ENCODE data around the gene WWC2. TPM values are rescaled to one million over a fixed set of nuclear protein-coding genes. Genes with fewer than 3 reads are reported as not detected.

The WWC2 gene
- total RNA-seq, 4 donors from 2014 or later, result 4.5 to 10.7 (median 8.6) TPM

DNA sequence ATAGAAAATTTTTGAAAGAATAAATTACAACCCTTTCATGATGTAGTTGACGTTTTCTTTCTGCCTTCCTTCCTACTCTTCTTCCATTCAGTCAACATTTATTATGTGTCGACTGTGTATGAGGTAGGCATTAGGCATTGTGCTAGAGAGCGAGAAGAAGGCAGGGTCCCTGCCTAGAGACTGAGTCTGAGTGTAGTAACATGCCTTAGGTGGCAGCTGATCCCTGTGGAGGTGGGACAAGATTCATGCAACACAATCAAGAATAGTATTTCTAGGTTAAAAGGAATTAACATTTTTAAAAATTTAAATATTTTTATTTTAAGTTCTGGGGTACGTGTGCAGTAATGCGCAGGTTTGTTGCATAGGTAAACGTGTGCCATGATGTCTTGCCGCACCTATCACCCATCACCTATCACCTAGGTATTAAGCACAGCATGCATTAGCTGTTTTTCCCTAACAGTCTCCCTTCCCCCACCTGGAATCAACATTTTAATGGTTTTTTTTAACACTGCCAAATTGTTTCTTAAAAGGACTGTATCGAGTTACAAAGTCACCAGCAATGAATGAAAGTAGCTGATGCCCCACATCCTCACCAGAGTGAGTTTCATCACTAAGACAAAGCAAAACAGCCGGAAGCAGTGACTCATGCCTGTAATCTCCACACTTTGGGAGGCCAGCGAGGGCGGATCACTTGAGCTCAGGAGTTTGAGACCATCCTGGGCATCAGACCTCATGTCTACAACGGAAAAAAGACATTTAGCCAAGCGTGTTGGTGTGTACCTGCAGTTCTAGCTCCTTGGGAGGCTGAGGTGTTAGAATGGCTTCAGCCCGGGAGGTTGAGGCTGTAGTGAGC lies 84.0 kb downstream of the WWC2 start:
- in situ Hi-C loops (cut with MboI; ENCODE audit: low sequenced_read_pairs in 4 of 4), result no loop called here
- intact Hi-C loops (cut with DNase I; ENCODE audit: low total_unique reads), result no loop called here

DNA sequence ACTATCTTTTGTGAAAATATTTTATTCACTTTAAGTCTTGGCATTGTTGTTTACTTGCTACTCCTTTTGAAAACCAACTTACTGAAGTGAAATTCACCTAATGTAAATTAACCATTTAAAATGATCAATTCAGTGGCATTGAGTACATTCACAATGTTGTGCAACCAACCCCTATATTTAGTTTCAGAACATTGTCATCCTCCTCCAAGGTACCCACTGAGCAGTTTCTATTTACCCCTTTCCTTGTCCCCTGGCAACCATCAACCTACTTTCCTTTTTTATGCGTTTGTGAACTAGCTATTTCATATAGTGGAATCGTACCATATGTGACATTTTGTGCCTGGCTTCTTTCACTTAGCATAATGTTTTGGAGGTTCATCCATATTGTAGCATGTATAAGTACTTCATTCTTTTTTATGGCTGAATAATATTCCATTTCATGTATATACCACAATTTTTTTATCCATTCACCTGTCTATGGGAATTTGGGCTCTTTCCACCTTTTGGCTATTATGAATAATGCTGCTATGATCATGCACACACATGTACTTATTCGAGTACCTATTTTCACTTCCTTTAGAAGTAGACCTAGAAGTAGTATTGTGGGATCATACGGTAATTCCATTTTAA lies 85.0 kb downstream of the WWC2 start:
- no peak for ATAC-seq
- TF ChIP-seq, protein P1, sequence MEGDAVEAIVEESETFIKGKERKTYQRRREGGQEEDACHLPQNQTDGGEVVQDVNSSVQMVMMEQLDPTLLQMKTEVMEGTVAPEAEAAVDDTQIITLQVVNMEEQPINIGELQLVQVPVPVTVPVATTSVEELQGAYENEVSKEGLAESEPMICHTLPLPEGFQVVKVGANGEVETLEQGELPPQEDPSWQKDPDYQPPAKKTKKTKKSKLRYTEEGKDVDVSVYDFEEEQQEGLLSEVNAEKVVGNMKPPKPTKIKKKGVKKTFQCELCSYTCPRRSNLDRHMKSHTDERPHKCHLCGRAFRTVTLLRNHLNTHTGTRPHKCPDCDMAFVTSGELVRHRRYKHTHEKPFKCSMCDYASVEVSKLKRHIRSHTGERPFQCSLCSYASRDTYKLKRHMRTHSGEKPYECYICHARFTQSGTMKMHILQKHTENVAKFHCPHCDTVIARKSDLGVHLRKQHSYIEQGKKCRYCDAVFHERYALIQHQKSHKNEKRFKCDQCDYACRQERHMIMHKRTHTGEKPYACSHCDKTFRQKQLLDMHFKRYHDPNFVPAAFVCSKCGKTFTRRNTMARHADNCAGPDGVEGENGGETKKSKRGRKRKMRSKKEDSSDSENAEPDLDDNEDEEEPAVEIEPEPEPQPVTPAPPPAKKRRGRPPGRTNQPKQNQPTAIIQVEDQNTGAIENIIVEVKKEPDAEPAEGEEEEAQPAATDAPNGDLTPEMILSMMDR (IDR thresholded peaks at IDR 0.05 in 4 of 5, conservative IDR thresholded peaks at IDR 0.05 in 1 of 5), result no peak
- no peak overlapping the region for H3K27ac ChIP-seq

More for the DNA sequence above, 84.0 kb downstream of the WWC2 start:
- H3K27me3 ChIP-seq, result no peaks in the 10 kb centered on the region
- TF ChIP-seq POLR2A (IDR thresholded peaks at IDR 0.05), result no peak
- TF ChIP-seq, protein P1 (IDR thresholded peaks at IDR 0.05 in 4 of 5, conservative IDR thresholded peaks at IDR 0.05 in 1 of 5), result no peak
- no peak overlapping the region for H3K27ac ChIP-seq
- H3K4me3 ChIP-seq, result no peak overlapping the region
- H3K9me3 ChIP-seq, result no peaks in the 10 kb centered on the region
- H3K36me3 ChIP-seq, result no peaks in the 10 kb centered on the region
- ATAC-seq (peak in 1 of 2 donors; percentile 62), DNase-seq (peak in 1 of 2 donors; percentile 13)
- no peaks in the 10 kb centered on the region for H3K4me1 ChIP-seq

DNA sequence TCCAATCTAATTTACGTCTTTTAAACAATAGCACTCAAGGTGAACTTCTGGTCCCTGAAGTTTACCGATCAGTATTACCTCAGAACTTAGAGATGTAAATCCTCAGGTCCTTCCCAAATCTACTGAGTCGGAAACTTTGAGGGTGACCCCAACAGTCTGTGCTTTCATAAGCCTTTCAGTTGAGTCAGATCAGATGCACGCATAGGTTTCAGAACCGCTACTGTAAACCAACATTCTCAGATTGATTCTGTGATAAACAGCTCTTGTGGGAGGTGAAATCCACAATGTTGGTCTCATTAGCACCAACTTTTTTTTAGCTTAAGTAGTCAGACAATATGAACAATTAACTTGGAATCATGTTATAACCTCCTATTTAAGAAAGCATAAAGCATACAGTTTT lies 86.0 kb downstream of the WWC2 start:
- no peaks in the 10 kb centered on the region for H3K36me3 ChIP-seq
- DNase-seq (no peak), ATAC-seq (no peak)
- intact Hi-C loops (cut with DNase I; ENCODE audit: low total_unique reads) (no loop called here), in situ Hi-C loops (cut with MboI; ENCODE audit: low sequenced_read_pairs in 4 of 4) (no loop called here)
- no peaks in the 10 kb centered on the region for H3K4me1 ChIP-seq
- no peak for TF ChIP-seq POLR2A (IDR thresholded peaks at IDR 0.05)
- TF ChIP-seq, protein P1 (IDR thresholded peaks at IDR 0.05 in 4 of 5, conservative IDR thresholded peaks at IDR 0.05 in 1 of 5), result no peak
- no peaks in the 10 kb centered on the region for H3K9me3 ChIP-seq
- no peak overlapping the region for H3K27ac ChIP-seq
- H3K27me3 ChIP-seq, result no peaks in the 10 kb centered on the region
- H3K4me3 ChIP-seq, result no peak overlapping the region

More for the DNA sequence above, 85.0 kb downstream of the WWC2 start:
- Histone ChIP-seq H3K9me3 (no peaks in the 10 kb centered on the region), H3K4me1 (no peaks in the 10 kb centered on the region), H3K4me3 (no peak overlapping the region), H3K36me3 (no peaks in the 10 kb centered on the region), H3K27me3 (no peaks in the 10 kb centered on the region)
- intact Hi-C loops (cut with DNase I; ENCODE audit: low total_unique reads), result no loop called here
- DNase-seq, result no peak
- in situ Hi-C loops (cut with MboI; ENCODE audit: low sequenced_read_pairs in 4 of 4), result no loop called here

DNA sequence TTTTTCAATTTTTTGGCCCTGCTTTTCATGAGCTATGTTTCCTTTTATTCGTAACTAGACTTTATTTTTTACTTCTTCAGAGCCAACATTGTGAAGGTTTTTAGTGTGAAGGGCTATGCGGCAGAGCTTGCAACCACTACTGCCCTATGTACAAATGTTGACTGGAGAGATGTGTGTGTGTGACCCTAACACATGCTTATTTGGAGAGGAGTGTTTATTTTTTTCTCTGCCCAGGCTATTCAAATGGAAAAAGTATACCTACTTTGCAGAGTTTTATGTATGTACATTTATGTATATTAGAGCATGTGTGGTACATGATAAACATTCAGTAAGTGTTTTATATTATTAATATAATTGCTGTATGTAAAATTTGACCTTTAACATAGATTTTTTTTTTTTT lies 86.5 kb downstream of the WWC2 start:
- ATAC-seq, result no peak
- intact Hi-C loops (cut with DNase I; ENCODE audit: low total_unique reads) (no loop called here), in situ Hi-C loops (cut with MboI; ENCODE audit: low sequenced_read_pairs in 4 of 4) (no loop called here)
- no peak overlapping the region for H3K27ac ChIP-seq
- no peaks in the 10 kb centered on the region for H3K4me1 ChIP-seq
- no peaks in the 10 kb centered on the region for H3K36me3 ChIP-seq
- TF ChIP-seq, protein P1 (IDR thresholded peaks at IDR 0.05 in 4 of 5, conservative IDR thresholded peaks at IDR 0.05 in 1 of 5), result no peak
- TF ChIP-seq POLR2A (IDR thresholded peaks at IDR 0.05), result no peak
- no peaks in the 10 kb centered on the region for H3K9me3 ChIP-seq
- no peak overlapping the region for H3K4me3 ChIP-seq
- DNase-seq, result no peak
- H3K27me3 ChIP-seq, result no peaks in the 10 kb centered on the region

Data from gastrocnemius medialis (tissue), 4 donors.